ENCODE results near the gene FOXN1. TPM values are rescaled to one million over a fixed set of nuclear protein-coding genes. Genes with fewer than 3 reads are reported as not detected.

FOXN1 gene
- total RNA-seq, 1 donor from 2014 or later: not detected

- H4K20me1 ChIP-seq (ENCODE audit: insufficient read depth, low read length): no peaks in the 10 kb centered on the region
- no peaks in the 10 kb centered on the region for H3K9me3 Mint-ChIP-seq (ENCODE audit: unreplicated experiment)
- no peaks in the 10 kb centered on the region for H3K4me1 ChIP-seq (ENCODE audit: insufficient read depth, low read length)
- no peaks in the 10 kb centered on the region for H3K9me3 ChIP-seq (ENCODE audit: insufficient read depth, low read depth, low read length)
- no peak overlapping the region for H2AFZ ChIP-seq (ENCODE audit: low read depth, low read length)
- H3K79me2 ChIP-seq (ENCODE audit: insufficient read depth, low read length): no peaks in the 10 kb centered on the region
- no peak overlapping the region for H3K9ac ChIP-seq (ENCODE audit: low read length)
- no peaks in the 10 kb centered on the region for H3K27me3 ChIP-seq (ENCODE audit: insufficient read depth, low read length)
- TF ChIP-seq CTCF (IDR thresholded peaks at IDR 0.05; ENCODE audit: insufficient read depth, low read depth, low read length): no peak
- H3K36me3 Mint-ChIP-seq (ENCODE audit: low read depth, unreplicated experiment): peaks cover 24% of the 10 kb centered on the region
- DNase-seq (ENCODE audit: low read depth): no peak
- FAIRE-seq: no peak
- no peak overlapping the region for H3K27ac ChIP-seq (ENCODE audit: low read depth, low read length)
- H3K4me2 ChIP-seq (ENCODE audit: low read length): no peak overlapping the region
- H3K4me3 Mint-ChIP-seq (ENCODE audit: unreplicated experiment): no peak overlapping the region
- no peak overlapping the region for H3K27ac Mint-ChIP-seq (ENCODE audit: unreplicated experiment)
- H3K4me1 Mint-ChIP-seq (ENCODE audit: low read depth, unreplicated experiment): no peaks in the 10 kb centered on the region
- H3K36me3 ChIP-seq (ENCODE audit: insufficient read depth, low read length): peaks cover 47% of the 10 kb centered on the region
- peaks cover 5% of the 10 kb centered on the region for H3K27me3 Mint-ChIP-seq (ENCODE audit: low read depth, unreplicated experiment)
- H3K4me3 ChIP-seq (ENCODE audit: insufficient read depth, low read depth, low read length): no peak overlapping the region
These were observed 78.3 kb downstream of the FOXN1 start for GRCh38 chr17:28584434-28584833.

- H3K9me3 Mint-ChIP-seq (ENCODE audit: unreplicated experiment): no peaks in the 10 kb centered on the region
- Histone ChIP-seq H3K9me3 (ENCODE audit: insufficient read depth, low read depth, low read length) (no peaks in the 10 kb centered on the region), H4K20me1 (ENCODE audit: insufficient read depth, low read length) (no peaks in the 10 kb centered on the region), H3K79me2 (ENCODE audit: insufficient read depth, low read length) (no peaks in the 10 kb centered on the region), H3K36me3 (ENCODE audit: insufficient read depth, low read length) (peaks cover 44% of the 10 kb centered on the region), H3K4me3 (ENCODE audit: insufficient read depth, low read depth, low read length) (no peak overlapping the region), H3K27me3 (ENCODE audit: insufficient read depth, low read length) (no peaks in the 10 kb centered on the region), H3K4me2 (ENCODE audit: low read length) (no peak overlapping the region), H3K4me1 (ENCODE audit: insufficient read depth, low read length) (no peaks in the 10 kb centered on the region), H3K27ac (ENCODE audit: low read depth, low read length) (no peak overlapping the region), H3K9ac (ENCODE audit: low read length) (no peak overlapping the region), H2AFZ (ENCODE audit: low read depth, low read length) (no peak overlapping the region)
- H3K4me1 Mint-ChIP-seq (ENCODE audit: low read depth, unreplicated experiment): no peaks in the 10 kb centered on the region
- H3K27ac Mint-ChIP-seq (ENCODE audit: unreplicated experiment): no peak overlapping the region
- no peak for DNase-seq (ENCODE audit: low read depth)
- peaks cover 19% of the 10 kb centered on the region for H3K36me3 Mint-ChIP-seq (ENCODE audit: low read depth, unreplicated experiment)
- peaks cover 5% of the 10 kb centered on the region for H3K27me3 Mint-ChIP-seq (ENCODE audit: low read depth, unreplicated experiment)
- TF ChIP-seq EZH2 (IDR thresholded peaks at IDR 0.05; ENCODE audit: insufficient read depth, low read length): no peak
- no peak for TF ChIP-seq CTCF (IDR thresholded peaks at IDR 0.05; ENCODE audit: insufficient read depth, low read depth, low read length)
- no peak overlapping the region for H3K4me3 Mint-ChIP-seq (ENCODE audit: unreplicated experiment)
- FAIRE-seq: no peak
These were observed 79.7 kb downstream of the FOXN1 start for GRCh38 chr17:28585851-28586250.

Other genes with a start within 250 kb of the FOXN1 start
- gene TMEM97, start 187.1 kb upstream of the FOXN1 start, total RNA-seq: 13.4 and 20.4 TPM in 2 replicates
- 69.9 and 70.4 TPM in 2 replicates for gene IFT20, start 170.9 kb upstream of the FOXN1 start, total RNA-seq
- gene TNFAIP1, start 170.6 kb upstream of the FOXN1 start, total RNA-seq: 87.0 and 100 TPM in 2 replicates
- gene POLDIP2, start 148.8 kb upstream of the FOXN1 start, total RNA-seq: 78.6 and 79.1 TPM in 2 replicates
- not detected in 2 replicates for gene SEBOX, start 141.1 kb upstream of the FOXN1 start, total RNA-seq
- gene VTN, start 136.0 kb upstream of the FOXN1 start, total RNA-seq: 1.4 and 2.7 TPM in 2 replicates
- 12.8 and 14.4 TPM in 2 replicates for gene SARM1, start 134.7 kb upstream of the FOXN1 start, total RNA-seq
- gene SLC46A1, start 100.1 kb upstream of the FOXN1 start, total RNA-seq: 7.4 and 7.9 TPM in 2 replicates
- not detected in 2 replicates for gene SLC13A2, start 32.7 kb upstream of the FOXN1 start, total RNA-seq
- 23.1 and 27.7 TPM in 2 replicates for gene UNC119, start 46.3 kb downstream of the FOXN1 start, total RNA-seq
- 71.5 and 88.2 TPM in 2 replicates for gene PIGS, start 65.2 kb downstream of the FOXN1 start, total RNA-seq
- gene ALDOC, start 70.5 kb downstream of the FOXN1 start, total RNA-seq: 10.3 and 11.7 TPM in 2 replicates
- 7.0 and 8.7 TPM in 2 replicates for gene SPAG5, start 92.7 kb downstream of the FOXN1 start, total RNA-seq
- gene RSKR, start 107.8 kb downstream of the FOXN1 start, total RNA-seq: 10.4 and 13.5 TPM in 2 replicates
- 131 and 133 TPM in 2 replicates for gene BLTP2, start 138.8 kb downstream of the FOXN1 start, total RNA-seq
- gene SDF2, start 155.6 kb downstream of the FOXN1 start, total RNA-seq: 71.2 and 73.3 TPM in 2 replicates
- gene SUPT6H, start 155.9 kb downstream of the FOXN1 start, total RNA-seq: 90.1 and 95.9 TPM in 2 replicates
- 2.7 and 3.4 TPM in 2 replicates for gene PROCA1, start 205.5 kb downstream of the FOXN1 start, total RNA-seq
- gene RAB34, start 211.5 kb downstream of the FOXN1 start, total RNA-seq: 145 and 150 TPM in 2 replicates
- 901 and 1,068 TPM in 2 replicates for gene RPL23A, start 213.6 kb downstream of the FOXN1 start, total RNA-seq
- 24.6 and 25.1 TPM in 2 replicates for gene TLCD1, start 219.9 kb downstream of the FOXN1 start, total RNA-seq
- gene NEK8, start 222.4 kb downstream of the FOXN1 start, total RNA-seq: 4.3 TPM in 2 replicates
- gene TRAF4, start 237.7 kb downstream of the FOXN1 start, total RNA-seq: 132 and 143 TPM in 2 replicates

Measured in astrocyte (in vitro differentiated cells and primary cell).